NCI-H460 (cell line): ENCODE data around the gene FBRSL1. TPM values are rescaled to one million over a fixed set of nuclear protein-coding genes. Genes with fewer than 3 reads are reported as not detected.
"Not testable (repeated sequence)": the region's sequence is repeated elsewhere in the genome, so short reads cannot be mapped to it uniquely, and the experiment has no call there.

ENCODE experiments used
- DNase-seq: peaks from one replicate; pipeline ENCODE4 v3.0.0-alpha.2; 2016; ENCODE audit warnings: low read depth; ENCODE audit errors: extremely low read depth
- polyA plus RNA-seq: library from polyadenylated mRNA; depleted of rRNA; stranded (reverse); fragments of >200 nt; gene quantifications from 2 replicates; pipeline ENCODE4 v1.2.3, GENCODE V29; 2014; cell fraction: nucleus; rRNA removed
- total RNA-seq: library from RNA; depleted of rRNA; stranded (reverse); fragments of >200 nt; shearing (Covaris generic); gene quantifications from 2 replicates; pipeline ENCODE4 v1.2.3, GENCODE V29; 2014; rRNA removed

FBRSL1 gene
- total RNA-seq = 18.2 and 26.6 TPM in 2 replicates
- polyA plus RNA-seq = 69.7 and 133 TPM in 2 replicates

GRCh38 chr12:132489602-132490266 is at the start of gene FBRSL1:
Gene FBRSL1 (plus strand): TSS chr12:132490151.
- DNase-seq = peak; percentile 86

DNA sequence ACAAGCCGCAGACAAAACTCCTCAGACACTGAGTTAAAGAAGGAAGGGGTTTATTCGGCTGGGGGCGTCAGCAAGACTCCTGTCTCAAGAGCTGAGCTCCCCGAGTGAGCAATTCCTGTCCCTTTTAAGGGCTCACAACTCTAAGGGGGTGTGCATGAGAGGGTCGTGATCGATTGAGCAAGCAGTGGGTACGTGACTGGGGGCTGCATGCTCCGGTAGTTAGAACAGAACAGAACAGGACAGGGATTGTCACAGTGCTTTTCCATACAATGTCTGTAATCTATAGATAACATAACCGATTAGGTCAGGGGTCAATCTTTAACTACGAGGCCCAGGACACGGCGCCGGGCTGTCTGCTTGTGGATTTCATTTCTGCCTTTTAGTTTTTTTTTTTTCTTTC is 49.5 kb upstream of the FBRSL1 start:
- DNase-seq = not testable (repeated sequence)

DNA sequence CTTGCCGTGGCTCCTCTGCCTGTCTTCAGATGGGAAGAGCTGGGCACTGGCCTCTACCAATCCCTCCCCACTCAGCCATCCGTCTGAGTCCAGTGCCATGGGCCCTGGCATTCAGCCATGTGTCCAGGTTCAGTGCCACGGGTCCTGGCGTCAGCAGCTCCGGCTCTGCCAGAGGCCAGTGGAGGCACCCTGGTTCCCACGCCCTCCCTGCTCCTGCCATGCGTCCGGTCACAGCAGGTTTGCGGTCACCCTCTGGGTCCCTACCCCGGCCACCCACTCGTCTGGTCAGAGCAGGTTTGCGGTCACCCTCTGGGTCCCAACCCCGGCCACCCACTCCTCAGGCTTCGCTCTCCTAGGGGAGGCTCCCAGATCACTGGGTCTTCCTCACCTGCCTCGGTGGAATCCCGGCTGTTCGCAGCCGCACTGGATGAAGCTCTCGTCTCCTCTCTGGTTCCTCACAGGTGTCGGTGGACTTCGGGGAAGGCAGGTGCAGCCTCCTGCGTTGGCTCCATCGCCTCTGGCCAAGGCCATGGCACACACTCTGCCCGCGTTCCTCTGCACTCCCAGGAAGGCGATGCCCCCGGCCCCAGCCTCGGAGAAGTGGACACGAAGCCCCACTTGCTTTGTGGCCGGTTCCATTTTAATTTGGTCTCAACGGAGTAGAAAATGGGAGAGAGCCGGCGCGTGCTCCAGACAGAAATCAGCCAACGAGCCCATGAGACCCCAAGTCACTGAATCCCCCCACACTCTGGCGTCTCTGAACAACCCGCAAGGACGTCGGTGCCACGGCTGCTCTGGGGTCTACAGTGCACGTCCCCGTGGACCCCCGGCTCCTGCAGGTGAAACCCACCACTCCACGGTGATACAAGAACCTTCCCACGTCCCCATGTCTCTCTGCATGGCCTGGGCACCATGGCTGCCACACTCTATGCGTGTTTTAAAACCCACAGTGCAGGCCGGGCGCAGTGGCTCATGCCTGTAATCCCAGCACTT is 47.8 kb upstream of the FBRSL1 start:
- no peak for DNase-seq

DNA sequence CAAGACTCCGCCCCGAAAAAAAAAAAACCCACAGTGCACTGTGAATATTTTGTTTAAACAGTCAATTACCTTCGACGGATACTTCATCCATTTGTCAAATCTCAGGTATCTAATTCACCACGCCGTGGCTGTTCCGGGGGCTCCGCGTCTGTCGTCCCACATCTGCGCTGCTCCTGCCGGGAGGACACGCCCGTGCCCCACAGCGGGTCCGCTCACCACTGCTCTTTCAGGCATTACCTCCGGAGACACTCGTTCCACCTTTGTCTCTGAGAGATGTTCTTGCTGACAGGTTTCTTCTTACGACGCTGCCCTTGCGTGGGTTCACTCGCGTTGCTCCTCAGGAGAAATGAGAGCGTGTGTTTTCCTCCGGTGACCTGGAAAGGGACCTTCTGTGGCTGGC is 46.9 kb upstream of the FBRSL1 start:
- no peak for DNase-seq

- no peak for DNase-seq
Observed at GRCh38 chr12:132444283-132444682, 45.7 kb upstream of the FBRSL1 start.

DNA sequence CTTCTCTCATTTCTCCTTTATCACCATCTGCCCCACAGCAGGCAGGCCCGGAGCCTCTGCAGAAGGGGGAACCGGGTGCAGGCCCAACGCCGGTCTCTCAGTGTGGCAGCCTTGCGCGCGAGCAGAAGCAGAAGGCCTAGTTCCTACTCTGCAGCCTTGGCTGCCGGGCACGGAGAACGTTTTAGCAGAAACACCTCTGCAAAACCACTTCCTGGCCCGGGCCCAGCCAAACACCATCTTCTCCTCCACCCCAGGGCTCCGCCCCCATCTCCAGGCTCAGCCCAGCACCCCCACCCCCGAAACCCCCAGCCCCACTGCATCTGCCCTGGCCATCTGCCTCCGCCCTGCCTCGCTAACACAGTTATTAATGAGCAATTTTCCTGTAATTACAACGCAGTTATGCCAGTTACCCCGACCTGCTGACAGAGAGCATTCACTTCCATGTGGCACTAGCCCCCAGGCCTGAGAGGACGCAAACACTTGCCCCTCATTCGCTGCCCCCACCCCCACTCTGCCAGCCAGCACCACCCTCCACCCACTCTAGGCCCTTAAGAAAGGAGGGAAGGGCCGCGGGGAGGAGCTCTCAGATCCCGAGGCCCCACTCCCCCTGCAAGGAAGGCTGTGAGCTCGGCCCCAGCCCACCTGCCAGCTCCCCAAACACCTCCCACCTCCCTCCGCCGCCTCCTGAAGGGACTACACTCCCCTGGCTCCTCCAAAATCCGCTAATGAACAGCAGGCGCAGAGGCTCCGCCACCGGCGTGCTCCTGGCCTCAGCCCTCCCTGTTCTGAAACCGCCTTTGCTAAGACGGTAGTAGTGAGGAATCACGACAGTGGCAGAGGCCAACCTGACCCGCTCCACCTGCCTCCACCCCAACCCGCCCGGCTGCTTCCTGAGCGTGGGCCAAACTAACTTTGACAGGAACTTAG is 44.7 kb upstream of the FBRSL1 start:
- DNase-seq = no peak

- DNase-seq = peak; percentile 96
Observed at GRCh38 chr12:132445884-132446632, 43.9 kb upstream of the FBRSL1 start.

DNA sequence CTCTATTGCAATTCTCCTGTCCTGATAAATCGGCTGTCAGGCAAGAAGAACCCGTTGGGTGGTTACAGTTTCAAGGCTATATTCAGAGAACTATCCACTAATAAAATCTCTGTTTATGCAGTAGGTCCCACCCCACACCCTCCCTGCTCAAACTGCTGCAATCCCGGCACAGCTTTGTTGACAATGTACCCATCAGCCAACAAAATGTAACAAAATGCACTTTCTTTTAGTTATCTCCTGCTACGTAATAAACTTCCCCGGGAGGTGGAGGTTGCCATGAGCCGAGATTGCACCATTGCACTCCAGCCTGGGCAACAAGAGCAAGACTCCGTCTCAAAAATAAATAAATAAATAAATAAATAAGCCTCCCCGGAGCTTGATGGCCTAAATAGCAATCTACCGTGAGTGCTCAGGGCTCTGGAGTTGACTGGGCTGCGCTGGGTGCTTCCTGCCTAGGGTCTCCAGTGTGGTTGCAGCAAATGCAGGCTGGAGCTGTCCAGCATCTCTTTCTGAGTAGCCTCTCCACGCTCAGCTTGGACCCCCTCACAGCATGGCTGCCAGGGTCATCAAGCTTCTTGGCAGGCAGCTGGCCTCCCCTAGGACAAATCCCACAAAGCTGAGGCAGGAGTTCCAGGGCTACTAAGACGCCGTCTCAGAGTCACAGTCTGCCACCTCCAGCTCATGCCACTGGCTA is 43.2 kb upstream of the FBRSL1 start:
- DNase-seq = no peak

DNA sequence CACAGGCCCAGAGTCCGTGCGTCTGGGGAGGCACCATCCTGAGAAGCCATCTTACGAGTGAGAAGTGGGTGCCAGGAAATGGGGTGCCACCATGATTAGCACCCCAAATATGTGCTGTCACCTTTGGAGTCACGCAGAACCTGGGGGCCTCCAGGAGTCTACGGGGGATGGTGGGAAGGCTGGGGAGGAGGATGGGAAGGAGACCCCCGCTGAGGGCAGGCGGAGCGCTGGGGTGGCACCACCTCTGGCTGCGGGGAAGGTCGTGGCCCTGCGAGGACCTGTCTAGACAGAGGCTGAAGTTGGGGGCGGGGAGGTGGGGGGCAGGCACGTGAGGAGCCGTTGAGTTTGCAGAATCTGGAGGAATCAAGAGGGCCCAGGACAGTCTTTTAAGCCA is 42.6 kb upstream of the FBRSL1 start:
- DNase-seq = no peak

GRCh38 chr12:132447731-132448462 is 42.1 kb upstream of the FBRSL1 start:
- no peak for DNase-seq

DNA sequence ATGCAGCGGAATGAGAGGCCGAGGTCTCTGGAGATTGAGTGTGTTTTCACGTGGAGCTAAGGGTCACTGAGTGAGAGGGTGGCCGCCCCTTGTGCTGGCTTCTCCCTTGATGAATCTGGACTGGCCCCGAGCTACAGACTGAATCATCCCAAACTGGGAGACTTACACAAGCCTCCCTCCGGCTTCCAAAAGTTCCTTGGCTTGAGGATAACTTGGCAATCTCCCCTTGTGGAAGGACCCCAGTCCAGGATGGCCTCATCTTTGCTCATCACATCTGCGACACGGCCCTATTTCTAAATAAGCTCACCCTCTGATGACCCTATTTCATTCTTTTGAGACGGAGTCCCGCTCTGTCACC is 41.5 kb upstream of the FBRSL1 start:
- no peak for DNase-seq

- no peak for DNase-seq
Observed at GRCh38 chr12:132449565-132450417, 40.2 kb upstream of the FBRSL1 start.

GRCh38 chr12:132450418-132451171 is 39.4 kb upstream of the FBRSL1 start:
- DNase-seq = no peak

DNA sequence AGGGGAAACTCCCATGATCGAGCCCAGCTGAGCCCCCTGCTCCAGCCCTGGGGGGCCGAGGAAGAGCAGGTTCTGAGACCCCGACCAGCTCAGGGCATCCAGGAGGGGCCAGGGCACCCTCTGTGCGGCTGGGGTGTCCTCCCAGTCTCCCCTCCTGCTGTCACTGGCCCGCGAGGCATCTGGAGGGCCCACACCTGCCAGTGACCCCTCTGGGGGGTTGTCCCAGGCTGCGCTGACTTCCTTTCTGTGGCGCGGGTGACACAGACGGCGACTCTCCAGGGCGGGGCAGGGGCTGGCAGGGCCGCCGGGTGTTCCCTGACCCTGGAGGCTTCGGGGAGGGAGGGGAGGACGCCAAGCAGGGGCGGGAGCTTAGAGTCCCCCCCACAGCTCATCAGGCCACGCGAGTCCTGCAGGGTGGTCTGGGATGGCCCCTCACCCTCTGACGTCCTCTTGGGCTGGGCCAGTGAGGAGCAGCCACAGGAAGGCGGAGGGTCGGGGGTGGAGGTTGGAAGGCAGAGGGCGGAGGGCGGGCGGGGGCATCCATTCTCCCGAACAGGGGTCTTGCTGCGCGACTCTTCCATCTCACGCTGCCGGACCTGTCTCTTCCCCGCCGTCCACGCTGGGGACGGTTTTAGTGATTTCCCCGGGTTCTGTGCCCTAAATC is 38.6 kb upstream of the FBRSL1 start:
- DNase-seq = no peak

DNA sequence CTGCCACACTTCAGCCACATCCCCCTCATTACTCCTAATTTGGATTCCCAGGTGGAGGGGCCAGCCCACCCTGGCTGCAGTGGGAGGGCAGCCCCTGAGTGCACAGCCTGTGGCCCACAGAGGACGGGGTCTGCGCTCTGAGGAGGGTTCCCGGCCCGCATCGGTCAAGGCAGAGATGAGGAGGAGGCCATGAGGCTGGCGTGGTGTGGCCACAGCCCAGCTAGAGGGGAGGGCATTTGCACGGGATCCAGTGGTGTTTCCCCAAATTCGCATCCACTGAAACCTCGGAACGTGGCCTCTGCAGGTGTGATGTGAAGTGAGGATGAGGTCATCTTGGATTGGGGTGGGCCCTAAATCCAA is 38.1 kb upstream of the FBRSL1 start:
- DNase-seq = no peak

DNA sequence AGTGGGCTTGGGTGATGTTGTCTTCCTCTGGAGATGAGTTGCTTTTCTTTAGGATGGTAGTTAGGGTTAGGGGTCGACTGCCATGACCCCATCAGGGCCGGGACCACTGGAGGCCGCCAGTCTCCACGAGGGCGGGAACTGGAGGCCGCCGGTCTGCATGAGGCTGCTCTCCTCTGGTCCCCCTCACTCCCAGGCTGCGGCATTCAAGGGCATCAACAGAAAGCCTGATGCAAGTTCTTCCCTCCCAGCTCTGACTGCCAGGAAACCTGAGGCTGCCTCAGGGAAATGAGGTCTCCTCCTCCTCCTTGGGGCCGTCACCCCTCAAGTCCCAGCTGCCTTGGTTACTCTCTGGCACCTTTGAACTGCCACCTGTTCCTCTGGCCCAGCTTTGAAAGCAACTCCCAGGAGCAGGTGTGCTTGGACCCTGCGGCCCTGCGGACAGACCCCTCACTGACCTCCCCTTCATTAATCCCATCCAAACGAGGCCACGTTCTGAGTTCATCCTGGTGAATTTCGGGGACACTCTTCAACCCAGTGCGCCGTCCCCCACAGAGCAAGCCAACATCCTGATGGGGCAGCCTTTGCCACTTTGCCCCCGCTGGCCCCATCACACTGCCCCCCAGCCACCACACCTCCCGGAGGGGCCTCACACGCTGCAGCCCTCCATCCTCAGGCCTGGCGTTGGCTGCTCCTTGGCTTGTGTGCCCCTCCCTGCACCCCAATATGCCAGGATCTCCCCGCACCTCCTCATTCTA is 37.2 kb upstream of the FBRSL1 start:
- DNase-seq = no peak
